ENCODE measurements around the gene ZNF821.
A peak's percentile ranks its signal among the peaks of the same experiment; 100 is the strongest.

The ZNF821 gene

DNA sequence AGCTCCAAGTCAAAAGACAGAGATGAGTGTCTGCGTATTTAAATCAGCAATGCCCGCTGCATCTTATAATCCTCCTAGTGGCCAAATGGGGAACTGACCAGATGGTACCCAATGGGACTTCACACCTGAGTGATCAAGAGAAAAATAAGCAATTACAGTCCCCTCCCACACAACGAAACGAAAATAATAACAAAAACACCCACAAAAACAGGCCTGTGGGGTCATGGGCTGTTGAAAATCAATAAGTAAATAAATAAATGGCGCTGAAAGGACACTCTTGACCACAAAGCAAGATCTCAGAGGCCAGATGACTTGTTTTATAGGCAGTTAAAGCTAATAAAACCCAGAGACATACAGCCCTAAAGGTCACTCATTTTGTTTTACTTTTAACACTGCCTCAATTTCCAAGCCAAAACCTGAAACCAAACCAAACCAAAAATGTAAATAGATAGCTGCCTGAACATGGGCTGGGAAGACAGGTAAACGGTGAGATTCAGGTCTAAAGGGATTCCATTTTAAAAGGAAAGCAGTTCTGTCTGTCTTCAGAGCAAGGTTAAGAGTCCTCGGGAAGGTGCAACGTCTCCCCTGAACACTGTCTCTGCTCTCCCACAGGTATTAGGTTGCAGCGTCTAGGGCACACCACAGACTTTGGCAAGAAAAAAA lies 1.3 kb downstream of the ZNF821 start:
- Histone ChIP-seq H3K4me3 (ENCODE audit: low read length) (peak overlapping the region; percentile 79), H3K9me3 (ENCODE audit: control insufficient read depth, insufficient read depth, low read length) (no peaks in the 10 kb centered on the region), H4K20me1 (ENCODE audit: control insufficient read depth, insufficient read depth, low read depth, low read length) (no peaks in the 10 kb centered on the region), H3K4me2 (ENCODE audit: low read length) (peak overlapping the region; percentile 81), H3F3A (ENCODE audit: control insufficient read depth, insufficient read depth) (peaks cover 24% of the 10 kb centered on the region), H3K9me2 (replicated peaks; ENCODE audit: control insufficient read depth, low read length) (no peaks in the 10 kb centered on the region), H3K36me3 (ENCODE audit: control insufficient read depth, low read length) (peaks cover 5% of the 10 kb centered on the region; the same call in 1 of the 2 replicates), H3K79me2 (ENCODE audit: control insufficient read depth, low read length) (no peaks in the 10 kb centered on the region), H3K27me3 (ENCODE audit: control insufficient read depth, low read length) (no peaks in the 10 kb centered on the region), H3K4me1 (ENCODE audit: control insufficient read depth, low read length) (peaks cover 43% of the 10 kb centered on the region), H3K27ac (ENCODE audit: low read depth, low read length) (peak overlapping the region; percentile 7)
- TF ChIP-seq, protein P1, sequence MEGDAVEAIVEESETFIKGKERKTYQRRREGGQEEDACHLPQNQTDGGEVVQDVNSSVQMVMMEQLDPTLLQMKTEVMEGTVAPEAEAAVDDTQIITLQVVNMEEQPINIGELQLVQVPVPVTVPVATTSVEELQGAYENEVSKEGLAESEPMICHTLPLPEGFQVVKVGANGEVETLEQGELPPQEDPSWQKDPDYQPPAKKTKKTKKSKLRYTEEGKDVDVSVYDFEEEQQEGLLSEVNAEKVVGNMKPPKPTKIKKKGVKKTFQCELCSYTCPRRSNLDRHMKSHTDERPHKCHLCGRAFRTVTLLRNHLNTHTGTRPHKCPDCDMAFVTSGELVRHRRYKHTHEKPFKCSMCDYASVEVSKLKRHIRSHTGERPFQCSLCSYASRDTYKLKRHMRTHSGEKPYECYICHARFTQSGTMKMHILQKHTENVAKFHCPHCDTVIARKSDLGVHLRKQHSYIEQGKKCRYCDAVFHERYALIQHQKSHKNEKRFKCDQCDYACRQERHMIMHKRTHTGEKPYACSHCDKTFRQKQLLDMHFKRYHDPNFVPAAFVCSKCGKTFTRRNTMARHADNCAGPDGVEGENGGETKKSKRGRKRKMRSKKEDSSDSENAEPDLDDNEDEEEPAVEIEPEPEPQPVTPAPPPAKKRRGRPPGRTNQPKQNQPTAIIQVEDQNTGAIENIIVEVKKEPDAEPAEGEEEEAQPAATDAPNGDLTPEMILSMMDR (IDR thresholded peaks at IDR 0.05; ENCODE audit: low read depth, low read length, poor library complexity, severe bottlenecking) = peak; percentile 81
- TF ChIP-seq EZH2phosphoT487 (IDR thresholded peaks at IDR 0.05; ENCODE audit: borderline replicate concordance, low read length) = no peak

- no peaks in the 10 kb centered on the region for H3K27me3 ChIP-seq (ENCODE audit: control insufficient read depth, low read length)
- peaks cover 36% of the 10 kb centered on the region for H3K4me1 ChIP-seq (ENCODE audit: control insufficient read depth, low read length)
- no peaks in the 10 kb centered on the region for H4K20me1 ChIP-seq (ENCODE audit: control insufficient read depth, insufficient read depth, low read depth, low read length)
- no peak overlapping the region for H3K4me3 ChIP-seq (ENCODE audit: low read length)
- H3K9me3 ChIP-seq (ENCODE audit: control insufficient read depth, insufficient read depth, low read length) = no peaks in the 10 kb centered on the region
- no peak overlapping the region for H3K27ac ChIP-seq (ENCODE audit: low read depth, low read length)
- H3K4me2 ChIP-seq (ENCODE audit: low read length) = no peak overlapping the region
- H3K79me2 ChIP-seq (ENCODE audit: control insufficient read depth, low read length) = no peaks in the 10 kb centered on the region
- H3K9me2 ChIP-seq (replicated peaks; ENCODE audit: control insufficient read depth, low read length) = no peaks in the 10 kb centered on the region
- TF ChIP-seq, protein P1 (IDR thresholded peaks at IDR 0.05; ENCODE audit: low read depth, low read length, poor library complexity, severe bottlenecking) = no peak
- no peak for TF ChIP-seq EZH2phosphoT487 (IDR thresholded peaks at IDR 0.05; ENCODE audit: borderline replicate concordance, low read length)
- peaks cover 8% of the 10 kb centered on the region for H3F3A ChIP-seq (ENCODE audit: control insufficient read depth, insufficient read depth)
- peaks cover 5% of the 10 kb centered on the region; the same call in 1 of the 2 replicates for H3K36me3 ChIP-seq (ENCODE audit: control insufficient read depth, low read length)
These were observed 3.8 kb downstream of the ZNF821 start for GRCh38 chr16:71880176-71880575.

DNA sequence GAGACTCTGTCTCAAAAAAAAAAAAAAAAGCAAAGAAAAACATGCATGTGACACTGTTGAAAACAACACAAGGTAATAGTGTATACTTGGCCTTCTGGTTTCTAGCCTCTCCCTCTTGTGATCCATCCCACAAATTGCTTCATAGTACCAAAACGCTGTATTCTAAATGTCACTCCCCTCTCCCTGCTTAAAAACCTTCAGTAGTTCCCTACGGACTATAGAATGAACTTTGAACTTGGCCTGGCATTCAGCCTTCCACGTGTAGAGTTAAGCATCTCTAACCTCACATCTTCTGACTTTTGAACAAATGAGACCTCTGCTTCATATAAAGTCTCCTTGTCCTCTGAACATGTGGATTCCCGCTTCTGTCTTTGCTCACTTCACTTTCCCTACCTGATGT lies 5.1 kb downstream of the ZNF821 start:
- peaks cover 5% of the 10 kb centered on the region; the same call in 1 of the 2 replicates for H3K36me3 ChIP-seq (ENCODE audit: control insufficient read depth, low read length)
- no peaks in the 10 kb centered on the region for H3K9me3 ChIP-seq (ENCODE audit: control insufficient read depth, insufficient read depth, low read length)
- no peaks in the 10 kb centered on the region for H3K79me2 ChIP-seq (ENCODE audit: control insufficient read depth, low read length)
- no peaks in the 10 kb centered on the region for H3K27me3 ChIP-seq (ENCODE audit: control insufficient read depth, low read length)
- H3F3A ChIP-seq (ENCODE audit: control insufficient read depth, insufficient read depth) = peaks cover 7% of the 10 kb centered on the region
- no peak overlapping the region for H3K4me3 ChIP-seq (ENCODE audit: low read length)
- no peak overlapping the region for H3K27ac ChIP-seq (ENCODE audit: low read depth, low read length)
- TF ChIP-seq, protein P1 (IDR thresholded peaks at IDR 0.05; ENCODE audit: low read depth, low read length, poor library complexity, severe bottlenecking) = no peak
- TF ChIP-seq EZH2phosphoT487 (IDR thresholded peaks at IDR 0.05; ENCODE audit: borderline replicate concordance, low read length) = no peak
- no peak overlapping the region for H3K4me2 ChIP-seq (ENCODE audit: low read length)
- H3K4me1 ChIP-seq (ENCODE audit: control insufficient read depth, low read length) = peaks cover 27% of the 10 kb centered on the region
- no peaks in the 10 kb centered on the region for H3K9me2 ChIP-seq (replicated peaks; ENCODE audit: control insufficient read depth, low read length)
- no peaks in the 10 kb centered on the region for H4K20me1 ChIP-seq (ENCODE audit: control insufficient read depth, insufficient read depth, low read depth, low read length)

Measured in DOHH2 (cell line).